DMS153 treated with DMSO at 0.1 percent for 48 hours (cell line): ENCODE data around the gene TIMM9.
"Not testable (repeated sequence)": the region's sequence is repeated elsewhere in the genome, so short reads cannot be mapped to it uniquely, and the experiment has no call there.

Experiments
- DNase-seq: peaks from one replicate; lab custom pipeline; 2025; ENCODE audit not compliant: unreplicated experiment; lab: John Stamatoyannopoulos, UW

The TIMM9 gene, protein sequence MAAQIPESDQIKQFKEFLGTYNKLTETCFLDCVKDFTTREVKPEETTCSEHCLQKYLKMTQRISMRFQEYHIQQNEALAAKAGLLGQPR

DNA sequence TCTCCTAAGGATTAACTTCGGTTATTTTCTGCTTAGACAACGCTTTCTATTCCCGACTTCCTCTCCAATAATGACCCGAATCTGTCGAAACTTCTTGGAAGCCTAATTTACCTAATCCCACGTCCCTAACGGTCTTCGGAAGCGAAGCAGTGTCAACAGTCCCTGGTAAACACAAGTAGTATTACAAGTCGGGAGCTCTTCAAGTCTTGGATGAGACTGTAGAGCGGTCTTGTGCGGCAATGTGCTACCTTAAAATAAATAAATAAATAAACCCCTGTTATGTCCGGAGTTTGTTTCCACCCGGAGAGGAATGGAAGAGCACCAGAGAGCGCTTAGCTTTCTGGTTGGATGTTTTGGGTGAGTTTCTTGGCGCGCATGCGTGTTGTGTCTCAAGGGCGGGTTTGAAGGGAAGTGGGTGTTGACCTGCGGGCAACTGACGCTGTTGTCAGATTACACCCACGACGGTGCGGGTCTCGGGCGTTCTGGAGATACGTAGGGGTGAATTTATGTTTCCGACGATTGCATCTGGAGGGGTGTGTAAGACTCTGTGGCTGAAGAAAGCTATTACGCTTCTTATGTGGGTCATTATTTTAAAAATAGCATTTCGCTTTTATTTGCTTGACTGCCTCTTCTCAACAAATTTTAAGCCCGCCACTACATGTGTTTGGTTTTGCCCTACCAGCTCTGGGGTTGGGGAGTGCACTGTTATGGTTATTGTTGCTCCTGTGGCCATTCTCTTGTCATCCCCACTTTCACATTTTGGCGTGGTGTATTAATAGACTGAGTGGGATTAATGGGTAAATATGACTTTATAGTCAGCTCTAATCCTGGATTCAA lies at the start of gene TIMM9, which contains the start of gene KIAA0586:
Gene TIMM9 (minus strand): TSS at position 251 of the 837 bp plus-strand sequence. CDS start 15,586 bp downstream, outside the sequence.
Gene KIAA0586 (plus strand): TSS at position 439 of the 837 bp plus-strand sequence. CDS start 546 bp downstream, outside the sequence.
- DNase-seq = peak; percentile 94

DNA sequence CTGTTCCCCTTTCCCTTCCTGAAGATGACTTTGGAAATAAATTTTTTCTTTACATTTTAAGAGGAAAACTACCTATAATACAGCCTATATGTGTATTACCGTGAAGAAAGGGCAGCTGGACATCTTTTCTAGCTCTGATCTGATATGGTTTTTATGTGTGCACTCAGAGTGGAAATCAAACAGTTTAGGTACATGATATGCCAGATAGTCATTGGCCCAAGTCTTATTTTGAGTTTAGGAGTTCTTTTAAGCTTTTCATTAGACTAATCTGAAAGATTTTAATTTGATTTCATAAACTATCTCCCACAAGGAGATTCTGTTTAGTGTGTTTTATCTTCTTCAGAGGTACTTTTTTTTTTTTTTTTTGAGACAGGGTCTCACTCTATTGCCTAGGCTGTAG lies 49.0 kb upstream of the TIMM9 start:
- DNase-seq = no peak

DNA sequence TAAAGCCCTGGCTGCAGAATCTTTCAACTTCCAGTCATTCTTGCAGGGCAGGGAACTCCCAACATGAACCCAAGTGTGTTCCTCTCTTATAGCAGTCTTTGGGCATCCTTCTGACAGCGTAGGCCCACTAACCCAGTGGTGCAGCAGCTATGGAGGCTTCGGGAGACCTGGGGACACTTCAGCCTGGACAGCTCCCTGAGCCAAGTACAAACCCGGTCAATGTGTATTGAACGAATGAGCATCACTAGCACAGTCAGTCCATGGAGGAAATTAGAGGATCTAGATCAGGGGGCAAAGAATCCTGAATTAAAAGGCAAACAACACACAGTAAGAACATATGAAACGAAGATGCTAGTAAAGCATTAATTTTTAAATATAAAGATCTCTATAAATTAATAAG lies 42.0 kb upstream of the TIMM9 start:
- no peak for DNase-seq

DNA sequence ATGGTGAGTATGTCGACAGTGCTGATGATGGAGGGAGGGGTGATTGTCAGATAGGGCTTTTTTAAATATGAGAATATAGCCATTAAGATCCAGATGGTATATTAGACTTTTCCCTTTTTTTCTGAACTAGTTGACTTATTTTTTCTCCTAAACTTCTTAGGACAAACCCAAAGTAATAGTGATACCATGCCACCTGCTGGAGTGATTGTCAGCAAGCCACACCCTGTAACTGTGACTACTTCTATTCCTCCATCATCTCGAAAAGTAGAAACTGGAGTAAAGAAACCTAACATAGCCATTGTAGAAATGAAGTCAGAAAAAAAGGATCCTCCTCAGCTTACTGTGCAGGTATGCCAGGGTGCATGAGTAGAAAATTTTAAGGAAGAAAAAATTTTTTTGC lies 40.2 kb upstream of the TIMM9 start:
- DNase-seq = no peak

DNA sequence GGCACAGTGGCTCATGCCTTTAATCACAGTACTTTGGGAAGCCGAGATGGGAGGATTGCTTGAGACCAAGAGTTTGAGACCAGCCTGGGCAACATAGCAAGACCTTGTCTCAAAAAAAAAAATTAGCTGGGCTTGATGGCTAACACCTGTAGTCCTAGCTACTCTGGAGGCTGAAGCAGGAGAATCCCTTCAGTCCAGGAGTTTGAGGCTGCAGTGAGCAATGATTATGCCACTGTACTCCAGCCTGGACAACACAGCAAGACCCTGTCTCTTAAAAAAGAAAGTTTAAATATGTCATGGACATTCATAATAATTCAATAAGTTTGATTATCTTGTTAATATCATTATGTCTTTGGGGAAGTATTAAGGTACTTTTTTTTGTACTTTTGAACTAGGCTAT lies 39.1 kb upstream of the TIMM9 start:
- DNase-seq = no peak

DNA sequence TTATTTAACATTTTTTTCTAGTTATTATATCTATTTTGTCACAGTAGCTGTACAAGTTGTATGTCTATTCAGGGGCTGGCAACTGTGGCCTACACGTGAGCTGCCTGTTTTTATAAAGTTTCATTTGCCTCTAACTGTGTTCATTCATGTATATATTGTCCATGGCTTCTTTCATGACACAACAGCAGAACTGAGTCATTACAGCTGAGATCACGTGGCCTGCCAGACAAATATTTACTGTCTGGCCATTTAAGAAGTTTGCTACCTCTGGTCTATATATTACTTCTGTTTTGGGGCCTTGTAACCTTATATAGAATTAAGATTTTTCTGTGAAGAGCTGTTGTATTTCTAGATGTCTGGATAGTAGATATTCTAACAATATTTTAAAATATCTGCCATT lies 38.1 kb upstream of the TIMM9 start:
- DNase-seq = no peak

DNA sequence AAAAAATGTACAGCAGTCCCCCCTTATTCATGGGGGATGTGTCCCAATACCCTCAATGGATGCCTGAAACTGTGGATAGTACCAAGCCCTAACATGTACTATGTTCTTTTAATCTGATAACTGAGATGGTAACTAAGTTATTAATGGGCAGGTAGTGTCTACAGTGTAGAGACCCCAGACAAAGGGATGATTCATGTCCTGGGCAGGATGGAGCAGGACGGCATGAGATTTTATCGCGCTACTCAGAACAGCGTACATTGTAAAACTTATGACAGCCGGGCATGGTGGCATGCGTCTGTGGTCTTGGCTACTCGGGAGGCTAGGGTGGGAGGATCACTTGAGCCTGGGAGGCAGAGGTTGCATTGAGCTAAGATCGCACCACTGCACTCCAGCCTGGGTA lies 37.3 kb upstream of the TIMM9 start:
- DNase-seq = no peak

DNA sequence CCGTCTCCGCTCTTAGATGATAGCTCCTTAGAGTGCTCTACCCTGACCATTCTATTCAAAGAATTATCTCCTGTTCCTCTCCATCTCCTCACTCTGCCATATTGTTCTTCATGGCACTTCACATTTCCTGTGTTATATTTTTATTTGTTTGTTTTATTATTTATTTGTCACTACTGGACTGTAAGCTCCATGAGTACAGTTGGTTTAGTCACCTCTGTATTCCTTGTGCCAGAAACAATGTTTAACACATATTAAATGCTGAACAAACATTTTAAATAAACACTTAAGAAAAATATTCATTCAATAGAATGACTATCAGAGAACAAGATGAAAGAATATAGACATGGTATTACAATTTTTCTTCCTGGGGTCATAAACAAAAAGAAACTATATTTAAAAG lies 35.8 kb upstream of the TIMM9 start:
- no peak for DNase-seq

DNA sequence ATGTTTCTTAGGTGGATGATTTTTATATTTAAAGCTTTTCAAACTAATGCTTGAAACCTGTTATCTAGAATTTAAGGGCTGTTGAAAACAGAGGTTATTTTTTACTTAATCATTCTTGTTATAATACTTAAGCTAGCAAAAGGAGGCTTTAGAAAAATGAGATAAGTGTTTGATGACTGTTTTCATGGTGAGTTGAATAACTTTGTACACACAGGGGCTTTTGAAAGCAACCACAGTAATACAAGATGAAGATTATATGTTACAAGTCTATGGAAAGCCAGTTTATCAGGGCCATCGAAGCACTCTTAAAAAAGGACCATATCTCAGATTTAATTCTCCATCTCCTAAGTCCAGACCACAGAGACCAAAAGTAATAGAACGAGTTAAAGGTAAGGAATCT lies 33.4 kb upstream of the TIMM9 start:
- no peak for DNase-seq

DNA sequence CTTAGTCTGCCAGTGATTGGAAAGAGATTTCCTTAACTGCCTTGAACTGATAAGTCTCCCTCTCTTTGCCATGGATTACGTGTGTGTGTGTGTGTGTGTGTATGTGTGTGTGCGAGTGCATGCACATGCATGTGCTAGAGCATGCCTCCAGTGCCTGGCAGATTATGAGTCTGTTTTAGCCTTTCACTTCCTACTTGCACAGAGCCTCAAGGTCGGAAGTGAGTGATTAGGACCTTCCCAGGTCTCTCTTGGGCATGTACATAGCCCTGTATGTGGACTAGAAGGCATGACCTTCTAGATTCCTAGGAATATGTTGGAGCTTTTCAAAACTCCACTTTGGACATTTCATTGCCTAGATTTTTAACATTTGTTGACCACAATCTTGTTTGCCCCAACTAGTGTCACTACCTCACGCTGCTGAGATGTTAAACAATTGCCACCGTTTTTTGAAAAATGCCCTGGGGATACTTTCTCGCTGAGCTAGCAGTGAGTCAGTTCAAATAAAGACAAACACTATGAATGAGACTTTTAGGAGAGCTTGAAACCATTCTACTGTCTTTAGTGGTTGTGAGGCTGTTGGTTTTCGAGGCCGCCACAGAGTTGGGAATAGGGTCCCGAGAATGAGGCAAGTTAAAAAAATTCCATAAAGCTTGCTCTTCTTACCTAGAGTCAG lies 28.4 kb upstream of the TIMM9 start:
- DNase-seq = no peak

DNA sequence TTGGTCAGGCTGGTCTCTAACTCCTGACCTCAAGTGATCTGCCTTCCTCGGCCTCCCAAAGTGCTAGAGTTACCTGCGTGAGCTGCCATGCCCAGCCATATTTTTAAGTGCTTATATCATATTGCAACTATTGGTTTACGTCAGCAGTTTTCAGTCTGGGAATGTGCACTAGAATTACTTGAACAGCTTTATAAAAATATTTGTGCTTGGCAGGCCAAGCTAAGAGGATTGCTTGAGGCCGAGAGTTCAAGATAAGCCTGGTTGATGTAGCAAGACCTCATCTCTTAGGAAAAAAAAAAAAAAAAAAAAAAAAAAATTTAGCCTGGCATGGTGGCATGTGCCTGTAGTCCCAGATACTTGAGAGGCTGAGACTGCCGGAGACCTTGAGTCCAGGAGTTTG lies 17.3 kb upstream of the TIMM9 start:
- DNase-seq = no peak

DNA sequence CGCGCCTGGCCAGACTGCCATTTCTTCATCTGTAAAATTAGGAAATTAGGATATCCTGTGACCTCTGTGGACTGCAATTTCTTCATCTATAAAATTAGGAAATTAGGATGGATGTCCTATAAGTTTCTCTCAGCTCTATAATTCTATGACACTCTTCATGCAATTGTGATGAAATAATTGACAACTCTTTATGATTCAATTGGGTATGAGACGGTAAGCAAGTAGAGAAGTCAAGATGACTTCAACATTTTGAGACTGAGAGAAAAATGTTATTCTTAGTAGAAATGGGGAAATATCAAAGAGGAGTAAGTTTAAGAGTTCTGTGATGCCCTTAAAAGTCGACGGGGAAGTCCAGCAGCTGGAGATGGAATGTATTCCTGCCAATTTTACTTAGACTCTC lies 12.1 kb upstream of the TIMM9 start:
- no peak for DNase-seq

DNA sequence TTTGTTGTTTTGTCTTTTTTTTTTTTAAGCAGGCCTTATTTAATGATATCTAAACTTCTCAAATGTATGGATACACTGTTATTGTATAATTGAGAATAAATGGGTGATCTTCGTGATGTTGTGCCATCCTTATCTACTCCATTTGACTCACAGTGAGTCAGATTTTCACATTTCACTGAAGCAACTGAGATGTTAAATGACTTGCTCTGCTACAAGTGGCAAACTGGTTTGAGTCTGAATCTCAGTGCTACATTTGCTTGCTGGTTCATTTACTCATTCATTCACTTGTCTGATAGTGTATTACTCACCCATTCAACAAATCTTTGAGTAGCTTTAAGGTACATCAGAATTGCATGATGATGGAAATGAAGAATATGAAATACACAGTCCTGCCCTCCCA lies 2.8 kb upstream of the TIMM9 start:
- no peak for DNase-seq

DNA sequence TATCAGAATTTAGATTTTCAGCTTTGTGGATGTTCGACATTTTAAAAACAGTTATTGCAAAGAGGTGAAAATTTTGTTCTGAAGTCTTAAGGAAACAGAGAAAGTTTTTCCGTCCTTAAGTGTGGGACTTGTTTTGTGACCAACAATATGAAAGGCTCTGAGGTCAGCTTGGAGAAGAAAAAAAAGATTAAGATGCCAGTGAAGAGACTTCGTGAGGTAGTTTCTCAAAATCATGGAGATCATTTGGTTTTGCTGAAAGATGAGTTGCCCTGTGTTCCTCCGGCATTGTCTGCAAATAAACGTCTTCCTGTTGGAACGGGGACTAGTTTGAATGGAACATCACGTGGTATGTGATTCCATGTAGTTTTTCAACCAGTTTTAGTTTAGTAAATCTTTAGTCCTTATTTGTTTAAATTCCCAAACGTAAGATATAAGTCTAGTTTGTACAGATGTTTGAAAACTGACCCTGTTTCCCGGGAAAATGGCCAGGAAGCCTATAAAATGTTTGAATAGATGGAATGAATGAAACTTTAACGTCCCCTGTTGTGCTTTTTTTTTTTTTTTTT lies 870 bp upstream of the TIMM9 start:
- peak; percentile 35 for DNase-seq

DNA sequence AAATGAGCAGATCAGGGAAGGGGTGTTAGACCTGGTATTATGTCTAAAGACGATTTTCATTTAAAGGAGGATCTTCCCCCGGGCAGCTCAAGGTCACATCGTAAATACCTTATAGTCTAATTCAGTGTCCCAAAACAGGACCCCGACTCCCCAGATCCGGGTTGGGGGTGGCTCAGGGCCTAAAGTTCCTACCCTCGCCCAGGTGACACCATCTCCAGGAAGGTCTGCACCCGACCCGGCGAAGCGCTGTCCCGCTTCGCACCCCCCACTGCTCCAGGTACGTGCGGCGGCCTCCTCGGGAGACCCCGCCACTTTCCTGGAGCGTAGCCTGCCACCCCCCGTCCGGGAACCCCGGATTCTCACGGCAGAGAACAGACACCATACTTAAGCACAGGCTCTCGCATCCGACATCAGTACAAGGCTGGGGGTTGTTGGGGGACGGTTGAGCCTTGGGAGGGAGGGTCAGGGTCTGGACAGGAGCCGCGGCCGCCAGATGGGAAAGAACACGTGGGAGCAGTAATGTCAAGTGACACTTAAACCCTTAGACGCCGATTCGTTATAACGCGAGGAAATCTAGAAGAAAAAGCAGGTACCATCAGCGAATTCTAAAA lies 556 bp downstream of the TIMM9 start:
- no peak for DNase-seq

DNA sequence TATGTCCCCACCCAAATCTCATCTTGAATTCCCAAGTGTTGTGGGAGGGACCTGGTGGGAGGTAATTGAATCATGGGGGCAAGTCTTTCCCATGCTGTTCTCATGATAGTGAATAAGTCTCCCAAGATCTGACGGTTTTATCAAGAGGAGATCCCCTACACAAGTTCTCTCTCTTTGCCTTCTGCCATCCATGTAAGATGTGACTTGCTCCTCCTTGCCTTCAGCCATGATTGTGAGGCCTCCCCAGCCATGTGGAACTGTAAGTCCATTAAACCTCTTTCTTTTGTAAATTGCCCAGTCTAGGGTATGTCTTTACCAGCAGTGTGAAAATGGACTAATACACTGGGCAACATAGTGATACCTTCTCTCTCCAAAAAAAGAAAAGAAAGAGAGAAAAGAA lies 10.4 kb downstream of the TIMM9 start:
- DNase-seq = not testable (repeated sequence)

DNA sequence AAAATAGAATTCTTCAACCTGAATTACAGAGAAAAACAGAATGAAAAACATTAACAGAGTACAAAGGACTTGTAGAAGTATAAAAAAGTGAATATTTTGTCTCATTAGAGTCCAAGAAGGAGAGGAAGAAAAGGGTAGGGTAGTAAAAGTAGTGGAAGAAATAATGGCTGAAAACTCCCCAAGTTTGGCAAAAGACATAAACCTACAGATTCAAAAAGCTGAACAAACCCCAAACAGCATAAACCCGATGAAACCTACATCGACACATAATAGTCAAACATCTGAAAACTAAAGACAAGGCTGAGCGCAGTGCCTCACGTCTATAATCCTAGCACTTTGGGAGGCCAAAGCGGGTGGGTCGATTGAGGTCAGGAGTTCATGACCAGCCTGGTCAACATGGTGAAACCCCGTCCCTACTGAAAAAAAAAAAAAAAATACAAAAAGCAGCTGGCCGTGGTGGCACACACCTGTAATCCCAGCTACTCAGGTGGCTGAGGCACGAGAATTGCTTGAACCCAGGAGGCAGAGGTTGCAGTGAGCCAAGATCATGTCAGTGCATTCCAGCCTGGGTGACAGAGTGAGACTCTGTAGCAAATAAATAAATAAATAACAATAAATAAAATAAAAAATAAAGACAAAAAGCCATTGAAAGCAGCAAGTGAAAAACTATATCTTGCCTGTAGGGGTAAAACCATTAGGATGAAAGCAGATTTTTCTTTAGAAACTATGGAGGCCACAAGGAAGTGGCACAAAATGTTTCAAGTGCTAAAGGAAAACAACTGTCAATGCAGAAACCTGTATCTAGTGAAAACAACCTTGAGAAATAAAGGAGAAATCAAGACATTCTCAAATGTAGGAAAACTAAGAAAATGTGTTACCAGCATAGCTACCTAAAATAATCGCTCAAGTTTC lies 11.4 kb downstream of the TIMM9 start:
- no peak for DNase-seq

DNA sequence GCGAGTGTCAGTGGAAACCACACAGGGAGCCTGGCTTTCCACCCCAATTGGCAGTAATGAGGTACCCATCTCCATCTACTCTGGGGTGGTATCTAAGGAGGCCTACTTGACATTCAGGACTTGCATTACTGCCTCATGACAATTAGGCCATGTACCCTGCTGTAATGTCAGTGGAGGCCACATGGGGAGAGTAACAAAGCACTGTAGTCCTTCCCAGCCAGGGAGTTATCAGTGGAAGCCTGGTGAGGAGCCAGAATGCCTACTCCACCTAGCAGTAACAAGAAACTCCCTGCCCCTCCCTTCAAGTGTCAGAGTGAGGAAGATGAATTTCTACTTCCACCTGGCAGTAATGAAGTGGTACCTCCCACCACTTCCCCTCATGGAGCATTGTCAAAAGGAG lies 12.5 kb downstream of the TIMM9 start:
- DNase-seq = no peak

DNA sequence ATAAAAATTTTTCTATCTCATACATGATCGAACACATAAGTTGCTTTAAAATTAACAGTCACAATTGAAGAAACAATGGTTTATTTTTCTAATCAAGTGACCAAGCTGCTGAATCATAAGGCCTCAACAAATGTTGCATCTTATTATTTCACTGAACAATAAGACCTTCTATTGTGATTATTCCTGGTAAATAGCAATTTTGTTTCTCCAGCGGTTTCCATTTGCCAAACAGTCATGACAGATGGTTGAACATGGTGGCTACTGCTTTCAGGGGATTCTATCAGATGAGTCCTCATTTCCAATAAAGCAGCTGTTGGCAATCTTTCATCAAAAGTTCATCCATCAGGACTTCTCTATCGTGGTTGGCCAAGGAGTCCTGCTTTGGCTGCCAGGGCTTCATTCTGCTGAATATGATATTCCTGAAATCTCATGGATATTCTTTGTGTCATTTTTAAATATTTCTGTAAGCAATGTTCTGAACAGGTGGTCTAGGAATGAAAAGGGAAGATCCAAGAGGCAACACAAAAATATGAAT lies 18.6 kb downstream of the TIMM9 start:
- DNase-seq = no peak

DNA sequence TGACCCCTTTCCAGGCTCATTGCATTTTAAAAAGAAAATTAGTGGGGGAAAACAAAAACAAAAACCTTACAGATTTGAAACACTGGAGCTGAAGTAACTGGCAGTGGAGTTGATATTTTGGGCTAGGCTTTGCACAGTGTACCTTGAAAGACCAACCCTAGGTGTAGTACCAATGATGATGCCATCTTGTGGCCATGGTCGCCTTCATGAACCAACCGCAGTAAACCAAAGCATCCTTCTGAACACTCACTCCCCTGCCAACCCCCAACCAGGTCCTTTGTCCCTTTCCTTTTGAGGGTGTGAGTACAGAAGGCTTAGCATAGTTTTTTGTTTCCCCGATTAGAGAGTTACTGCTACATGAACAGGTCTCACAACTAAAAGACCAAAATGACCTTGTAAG lies 25.7 kb downstream of the TIMM9 start:
- no peak for DNase-seq
